Measurements from ENCODE around the gene ITM2A. TPM values are rescaled to one million over a fixed set of nuclear protein-coding genes. Genes with fewer than 3 reads are reported as not detected.

ITM2A gene
- total RNA-seq, 2 donors from 2014 or later, result 24.8 to 40.8 TPM

GRCh38 chrX:79371640-79372039 is 4.5 kb upstream of the ITM2A start:
- Histone ChIP-seq H3K27me3 (ENCODE audit: control insufficient read depth, insufficient read depth, low read length, poor library complexity, severe bottlenecking) (no peaks in the 10 kb centered on the region), H3K9me3 (ENCODE audit: control insufficient read depth, low read length) (no peaks in the 10 kb centered on the region), H3K9ac (ENCODE audit: extremely low read depth, low read length, poor library complexity, severe bottlenecking) (no peak overlapping the region), H3K4me3 (ENCODE audit: low read length) (no peak overlapping the region), H3K27ac (ENCODE audit: low read depth, low read length) (no peak overlapping the region), H3K36me3 (ENCODE audit: control insufficient read depth, insufficient read depth, low read length) (no peaks in the 10 kb centered on the region), H3K4me1 (ENCODE audit: control insufficient read depth, insufficient read depth, low read length) (no peaks in the 10 kb centered on the region)
- TF ChIP-seq CTCF (conservative IDR thresholded peaks at IDR 0.05), result no peak
- Mint-ChIP-seq H3K4me1 (peaks cover 12% of the 10 kb centered on the region), H3K4me3 (no peak overlapping the region), H3K27me3 (ENCODE audit: insufficient read depth) (no peaks in the 10 kb centered on the region), H3K27ac (no peak overlapping the region), H3K9me3 (peaks cover 15% of the 10 kb centered on the region), H3K36me3 (ENCODE audit: low read depth) (no peaks in the 10 kb centered on the region)
- DNase-seq, result no peak
- WGBS, 2 experiments (ENCODE audit: insufficient coverage in 1 of 2, insufficient read length in 1 of 2), result 100% methylated on average over 1 of the region's 1 CpG; no CpG with 5 or more reads in 1 of the 2 experiments

GRCh38 chrX:79371101-79371500 is 4.0 kb upstream of the ITM2A start:
- no peaks in the 10 kb centered on the region for H3K36me3 ChIP-seq (ENCODE audit: control insufficient read depth, insufficient read depth, low read length)
- Mint-ChIP-seq H3K27me3 (ENCODE audit: insufficient read depth) (no peaks in the 10 kb centered on the region), H3K4me1 (peaks cover 15% of the 10 kb centered on the region), H3K4me3 (no peak overlapping the region), H3K27ac (no peak overlapping the region), H3K36me3 (ENCODE audit: low read depth) (no peaks in the 10 kb centered on the region), H3K9me3 (peaks cover 20% of the 10 kb centered on the region)
- TF ChIP-seq CTCF (conservative IDR thresholded peaks at IDR 0.05), result no peak
- H3K9ac ChIP-seq (ENCODE audit: extremely low read depth, low read length, poor library complexity, severe bottlenecking), result no peak overlapping the region
- no peak for DNase-seq
- H3K27me3 ChIP-seq (ENCODE audit: control insufficient read depth, insufficient read depth, low read length, poor library complexity, severe bottlenecking), result no peaks in the 10 kb centered on the region
- WGBS, 2 experiments (ENCODE audit: insufficient coverage in 1 of 2, insufficient read length in 1 of 2), result 53 to 71% methylated on average over 1 of the region's 2 CpGs
- no peak overlapping the region for H3K27ac ChIP-seq (ENCODE audit: low read depth, low read length)
- no peaks in the 10 kb centered on the region for H3K9me3 ChIP-seq (ENCODE audit: control insufficient read depth, low read length)
- no peak overlapping the region for H3K4me3 ChIP-seq (ENCODE audit: low read length)
- no peaks in the 10 kb centered on the region for H3K4me1 ChIP-seq (ENCODE audit: control insufficient read depth, insufficient read depth, low read length)

- Mint-ChIP-seq H3K27ac (no peak overlapping the region), H3K36me3 (ENCODE audit: low read depth) (no peaks in the 10 kb centered on the region), H3K4me1 (peaks cover 15% of the 10 kb centered on the region), H3K27me3 (ENCODE audit: insufficient read depth) (no peaks in the 10 kb centered on the region), H3K9me3 (peaks cover 20% of the 10 kb centered on the region), H3K4me3 (no peak overlapping the region)
- WGBS, 2 experiments (ENCODE audit: insufficient coverage in 1 of 2, insufficient read length in 1 of 2), result 93% methylated on average over 1 of the region's 1 CpG; no CpG with 5 or more reads in 1 of the 2 experiments
- Histone ChIP-seq H3K36me3 (ENCODE audit: control insufficient read depth, insufficient read depth, low read length) (no peaks in the 10 kb centered on the region), H3K27me3 (ENCODE audit: control insufficient read depth, insufficient read depth, low read length, poor library complexity, severe bottlenecking) (no peaks in the 10 kb centered on the region), H3K4me3 (ENCODE audit: low read length) (no peak overlapping the region), H3K9ac (ENCODE audit: extremely low read depth, low read length, poor library complexity, severe bottlenecking) (no peak overlapping the region), H3K9me3 (ENCODE audit: control insufficient read depth, low read length) (no peaks in the 10 kb centered on the region), H3K4me1 (ENCODE audit: control insufficient read depth, insufficient read depth, low read length) (no peaks in the 10 kb centered on the region), H3K27ac (ENCODE audit: low read depth, low read length) (no peak overlapping the region)
- DNase-seq, result no peak
- TF ChIP-seq CTCF (conservative IDR thresholded peaks at IDR 0.05), result no peak
Observed at GRCh38 chrX:79369871-79370270, 2.7 kb upstream of the ITM2A start.

Measured in endodermal cell (in vitro differentiated cells).